ENCODE measurements around the gene CHMP4A.

Gene CHMP4A

DNA sequence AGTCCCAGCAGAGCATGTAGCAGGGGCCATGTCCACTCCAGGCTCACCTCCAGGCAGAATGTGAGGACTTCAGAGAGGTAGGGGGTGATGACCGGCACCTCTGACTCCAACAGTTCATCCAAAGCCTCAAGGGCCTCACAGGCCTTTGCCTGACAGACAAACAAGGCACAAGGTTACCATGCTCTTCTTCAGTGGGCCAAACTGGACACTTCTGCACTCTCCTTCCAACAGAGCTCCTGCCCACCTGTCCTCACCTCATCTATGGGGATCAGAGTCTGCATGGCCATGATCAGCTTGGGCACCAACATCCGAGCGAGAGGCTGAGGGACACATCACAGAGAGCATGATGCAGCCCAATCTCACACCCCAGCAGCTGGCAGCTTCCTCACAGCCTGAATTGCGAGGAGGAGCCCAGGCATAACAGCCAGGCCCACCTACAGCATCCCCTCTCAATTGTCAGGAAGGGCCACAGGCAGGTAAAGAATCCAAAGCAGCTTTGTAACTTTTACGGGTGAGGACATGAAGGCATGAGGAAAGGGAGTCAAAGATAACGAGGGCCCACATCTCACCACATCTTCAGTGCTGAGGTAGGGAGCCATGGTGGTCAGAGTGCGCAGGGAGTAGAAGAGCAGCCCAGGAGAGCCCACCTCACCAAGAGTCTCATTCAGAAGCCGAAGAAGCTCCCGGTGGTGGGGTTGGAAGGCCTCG lies 26.3 kb downstream of the CHMP4A start:
- DNase-seq = no peak
- H3K9me3 Mint-ChIP-seq = no peaks in the 10 kb centered on the region
- H3K4me1 Mint-ChIP-seq = peaks cover 23% of the 10 kb centered on the region
- peak overlapping the region; percentile 84 for H3K4me3 Mint-ChIP-seq
- H3K36me3 Mint-ChIP-seq (ENCODE audit: low read depth) = peaks cover 44% of the 10 kb centered on the region
- no peak overlapping the region for H3K27ac Mint-ChIP-seq
- ATAC-seq = no peak
- H3K27me3 Mint-ChIP-seq = no peaks in the 10 kb centered on the region

DNA sequence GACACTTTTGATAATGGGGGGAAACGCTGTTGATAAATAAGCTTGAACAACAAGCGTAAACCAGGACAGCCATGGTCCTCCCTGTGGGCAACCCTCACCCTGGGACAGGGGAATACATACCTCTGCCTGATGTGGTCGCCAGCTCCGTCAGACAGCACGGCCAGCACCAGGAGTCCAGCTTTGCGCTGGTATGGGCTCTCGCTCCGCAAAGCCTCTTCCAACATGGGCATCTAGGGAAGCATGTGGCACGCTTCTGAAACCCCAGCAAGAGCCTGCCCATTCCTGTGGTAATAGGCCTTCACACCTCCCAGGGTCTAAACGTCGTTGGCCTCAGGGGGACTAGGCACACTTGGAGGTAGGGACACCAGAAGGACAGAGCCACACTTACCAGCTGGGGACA lies 27.5 kb downstream of the CHMP4A start:
- DNase-seq = no peak
- Mint-ChIP-seq H3K36me3 (ENCODE audit: low read depth) (peaks cover 43% of the 10 kb centered on the region), H3K4me1 (peaks cover 16% of the 10 kb centered on the region), H3K4me3 (no peak overlapping the region), H3K9me3 (no peaks in the 10 kb centered on the region), H3K27ac (no peak overlapping the region), H3K27me3 (no peaks in the 10 kb centered on the region)
- no peak for ATAC-seq

DNA sequence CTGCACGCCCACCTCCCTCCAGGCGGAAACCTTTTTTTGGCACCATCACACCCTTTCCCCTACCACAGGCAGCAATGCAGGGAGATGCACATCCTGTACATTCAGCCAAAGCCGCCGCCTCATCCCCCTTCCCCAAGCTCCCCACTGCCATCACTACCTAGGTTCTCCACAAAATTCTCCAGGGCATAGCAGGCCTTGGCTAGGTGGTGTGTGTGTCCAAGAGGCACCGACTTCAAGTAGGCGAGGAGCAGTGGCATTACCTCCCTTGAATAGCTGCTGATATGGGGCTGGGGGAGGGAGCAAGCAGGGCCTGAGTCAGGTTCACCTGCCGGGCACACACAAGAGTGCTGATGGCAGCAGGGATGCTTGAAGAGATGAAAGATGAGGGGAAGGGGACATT lies 28.3 kb downstream of the CHMP4A start:
- ATAC-seq (no peak), DNase-seq (no peak)
- peaks cover 41% of the 10 kb centered on the region for H3K36me3 Mint-ChIP-seq (ENCODE audit: low read depth)
- no peaks in the 10 kb centered on the region for H3K9me3 Mint-ChIP-seq
- peaks cover 16% of the 10 kb centered on the region for H3K4me1 Mint-ChIP-seq
- no peak overlapping the region for H3K4me3 Mint-ChIP-seq
- H3K27me3 Mint-ChIP-seq = no peaks in the 10 kb centered on the region
- no peak overlapping the region for H3K27ac Mint-ChIP-seq

DNA sequence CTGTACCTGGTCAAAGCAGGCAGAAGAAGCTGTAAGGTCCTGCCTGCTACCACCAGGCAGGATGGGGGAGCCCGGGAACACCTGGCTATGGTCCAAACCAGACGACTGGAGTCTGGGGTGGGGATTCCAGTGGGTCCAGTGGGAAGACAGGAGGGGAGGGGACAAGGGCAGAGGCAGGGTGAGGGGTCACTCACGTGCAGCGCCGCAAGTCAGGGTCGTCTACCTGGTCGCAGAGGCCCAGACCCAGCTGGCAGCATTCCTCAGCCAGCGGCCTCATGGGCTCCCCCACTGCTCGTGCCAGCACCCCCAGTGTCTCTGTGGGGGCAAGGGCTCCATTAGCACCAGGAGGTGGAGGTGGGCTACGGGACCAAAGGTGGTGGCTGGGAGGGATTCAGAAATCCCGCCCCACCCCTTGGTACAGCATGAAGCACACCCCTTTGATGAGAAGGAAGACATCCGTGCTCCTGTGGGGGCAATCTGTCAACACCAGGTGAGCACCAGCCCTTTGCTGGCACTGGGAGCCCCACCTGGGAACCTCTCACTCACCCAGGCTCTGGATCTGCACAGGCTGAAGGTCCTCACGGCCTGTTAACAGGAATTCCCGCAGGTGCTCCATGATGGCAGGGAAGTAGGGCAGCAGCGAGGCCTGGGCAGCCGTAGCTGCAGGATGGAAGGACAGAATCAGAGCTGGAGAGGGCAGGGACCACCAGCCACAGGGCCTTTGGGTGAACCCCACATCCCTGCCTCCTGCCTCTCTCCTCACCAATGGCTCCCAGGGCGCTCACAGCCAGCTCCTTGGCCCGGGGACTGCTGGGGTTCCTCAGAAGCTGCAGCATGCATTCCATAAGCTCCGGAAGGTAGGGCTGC lies 29.0 kb downstream of the CHMP4A start:
- H3K27me3 Mint-ChIP-seq = no peaks in the 10 kb centered on the region
- H3K36me3 Mint-ChIP-seq (ENCODE audit: low read depth) = peaks cover 42% of the 10 kb centered on the region
- H3K9me3 Mint-ChIP-seq = no peaks in the 10 kb centered on the region
- ATAC-seq (no peak), DNase-seq (no peak)
- no peak overlapping the region for H3K4me3 Mint-ChIP-seq
- H3K27ac Mint-ChIP-seq = no peak overlapping the region
- peaks cover 14% of the 10 kb centered on the region for H3K4me1 Mint-ChIP-seq

DNA sequence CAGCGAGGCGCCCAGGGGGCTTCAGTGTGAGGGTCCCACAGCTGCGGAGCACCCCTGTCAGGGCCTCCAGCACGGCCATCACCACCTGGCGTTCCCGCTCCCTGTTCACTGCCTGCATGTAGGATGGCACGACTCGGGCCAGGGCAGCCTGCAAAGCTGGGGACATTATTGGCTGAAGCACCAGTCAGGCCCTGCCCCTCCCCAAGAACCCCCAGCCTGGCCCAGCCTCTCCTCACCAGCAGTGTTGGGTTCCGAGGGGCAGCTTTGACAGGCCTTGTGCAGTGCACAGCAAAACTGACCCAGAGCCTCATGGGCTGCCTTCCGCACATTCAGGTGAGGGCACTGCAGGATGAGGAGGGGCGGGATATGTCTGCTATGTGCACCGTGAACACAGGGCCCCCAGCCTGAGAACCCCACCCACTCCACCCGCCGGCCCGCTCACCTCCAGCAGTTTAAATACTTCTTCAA lies 30.2 kb downstream of the CHMP4A start:
- ATAC-seq (no peak), DNase-seq (no peak)
- H3K36me3 Mint-ChIP-seq (ENCODE audit: low read depth) = peaks cover 43% of the 10 kb centered on the region
- no peaks in the 10 kb centered on the region for H3K27me3 Mint-ChIP-seq
- no peaks in the 10 kb centered on the region for H3K9me3 Mint-ChIP-seq
- no peak overlapping the region for H3K27ac Mint-ChIP-seq
- H3K4me3 Mint-ChIP-seq = no peak overlapping the region
- H3K4me1 Mint-ChIP-seq = peaks cover 11% of the 10 kb centered on the region

DNA sequence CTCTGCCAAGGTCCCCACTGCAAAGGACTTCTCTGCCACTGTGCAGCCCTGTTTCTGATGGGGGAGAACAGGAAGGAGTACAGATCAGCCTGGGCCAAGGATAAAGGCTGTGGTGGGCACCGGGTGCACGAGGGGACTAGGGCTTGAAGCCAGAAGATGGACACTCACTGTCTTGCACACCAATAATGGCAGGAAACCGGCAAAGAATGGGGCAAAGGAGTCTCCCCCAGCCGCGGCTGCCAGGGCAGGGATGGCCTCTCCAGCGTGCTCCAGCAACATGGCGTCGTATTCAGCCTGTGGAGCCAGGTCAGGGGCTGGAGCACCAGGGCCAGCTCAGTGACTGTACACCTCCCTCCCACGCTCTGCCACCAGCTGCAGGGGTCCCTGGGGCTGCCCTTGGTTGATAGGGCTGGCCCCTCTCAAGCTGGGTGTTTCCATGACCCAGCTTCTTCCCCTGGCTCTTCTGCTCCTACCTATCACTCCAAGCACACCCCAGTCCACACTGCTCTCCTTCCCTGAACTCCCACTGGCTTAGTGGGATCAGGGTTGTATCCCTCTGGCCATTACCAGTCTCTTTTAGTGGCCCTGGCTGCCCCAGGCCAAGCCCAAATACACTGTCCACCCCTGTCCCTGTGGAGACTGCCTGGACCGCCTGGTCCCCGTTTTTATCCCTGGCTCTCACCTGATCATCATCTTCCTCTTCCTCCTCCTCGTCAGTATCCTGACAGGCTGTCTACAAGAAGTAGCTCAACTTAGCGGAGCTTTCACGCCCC lies 31.0 kb downstream of the CHMP4A start:
- Mint-ChIP-seq H3K4me3 (no peak overlapping the region), H3K4me1 (peaks cover 5% of the 10 kb centered on the region), H3K27ac (no peak overlapping the region), H3K9me3 (no peaks in the 10 kb centered on the region), H3K36me3 (ENCODE audit: low read depth) (peaks cover 45% of the 10 kb centered on the region), H3K27me3 (no peaks in the 10 kb centered on the region)
- no peak for DNase-seq
- no peak for ATAC-seq

DNA sequence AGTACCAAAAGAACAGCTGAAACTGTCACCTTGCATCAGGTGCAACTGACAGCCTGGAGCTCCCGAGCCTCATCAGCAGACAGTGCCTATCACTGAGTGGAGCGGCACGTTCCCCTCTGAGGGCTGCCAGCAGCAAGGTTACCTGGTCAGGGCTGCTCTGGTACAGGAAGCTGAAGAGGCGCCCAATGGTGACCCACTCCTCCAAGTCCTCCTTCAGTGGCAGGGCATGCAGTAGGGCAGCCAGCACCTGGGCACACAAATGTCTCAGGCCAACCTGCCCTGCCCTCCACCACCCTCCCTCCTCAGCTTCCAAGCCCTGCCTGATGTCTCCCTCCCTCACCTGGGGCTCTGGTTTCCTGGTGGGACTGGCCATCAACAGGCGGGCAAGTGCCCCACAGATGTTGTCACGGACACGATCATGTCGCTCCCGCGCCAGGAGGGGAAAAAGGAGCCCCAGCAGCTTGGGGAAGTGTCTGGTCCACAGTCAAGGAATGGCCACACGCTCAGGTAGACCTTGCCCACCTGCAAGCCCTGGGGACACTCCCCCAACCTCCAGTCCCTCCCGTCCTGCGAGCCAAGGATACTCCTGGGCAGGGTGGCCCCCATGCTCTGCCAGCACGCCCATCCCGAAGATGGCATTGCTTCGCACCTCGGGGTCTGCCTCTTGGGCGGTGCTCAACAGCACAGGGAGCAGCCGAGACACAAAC lies 31.8 kb downstream of the CHMP4A start:
- no peak overlapping the region for H3K4me3 Mint-ChIP-seq
- no peaks in the 10 kb centered on the region for H3K27me3 Mint-ChIP-seq
- H3K4me1 Mint-ChIP-seq = no peaks in the 10 kb centered on the region
- DNase-seq (no peak), ATAC-seq (no peak)
- H3K36me3 Mint-ChIP-seq (ENCODE audit: low read depth) = peaks cover 39% of the 10 kb centered on the region
- H3K9me3 Mint-ChIP-seq = no peaks in the 10 kb centered on the region
- no peak overlapping the region for H3K27ac Mint-ChIP-seq

DNA sequence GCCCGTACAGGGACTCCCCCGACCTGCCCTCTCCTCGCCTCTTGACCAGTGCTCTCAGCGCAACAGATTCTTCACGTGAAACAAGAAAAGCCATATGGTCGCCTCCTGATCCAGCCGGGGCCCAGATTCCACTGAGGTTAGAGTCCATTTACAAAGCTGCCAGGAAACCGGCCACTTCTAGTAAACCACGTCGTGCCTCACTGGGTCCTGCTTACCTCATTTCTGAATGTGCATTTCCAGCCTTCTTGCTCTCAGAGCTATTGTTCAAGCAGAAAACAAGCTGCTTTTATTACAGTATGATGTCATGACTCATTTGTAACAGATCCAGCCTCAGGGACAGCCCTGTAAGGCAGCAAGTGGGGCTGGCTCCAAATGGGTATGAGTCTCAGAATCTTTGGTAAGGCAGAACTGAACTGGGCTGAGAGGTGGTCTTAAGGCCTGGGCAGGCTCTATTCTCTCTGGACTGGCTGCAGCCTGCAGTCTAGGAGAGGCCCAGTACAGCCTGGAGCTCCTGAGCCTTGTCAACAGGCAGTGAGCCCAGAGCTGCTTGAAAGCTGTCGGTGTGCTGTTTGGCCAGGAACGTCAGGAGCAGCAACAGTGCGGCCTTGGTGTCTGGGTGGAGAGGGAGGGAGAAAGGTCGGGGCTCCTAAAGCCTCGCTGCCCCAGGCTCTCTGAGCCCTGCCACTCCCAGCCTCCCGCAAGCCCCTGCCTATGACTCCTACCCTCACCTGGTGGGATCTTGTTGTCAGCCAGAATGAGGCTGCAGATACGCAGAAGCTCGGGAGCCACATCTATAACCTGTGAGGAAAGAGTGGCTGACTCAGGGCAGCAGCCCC lies 33.1 kb downstream of the CHMP4A start:
- no peaks in the 10 kb centered on the region for H3K9me3 Mint-ChIP-seq
- no peak for ATAC-seq
- peaks cover 29% of the 10 kb centered on the region for H3K36me3 Mint-ChIP-seq (ENCODE audit: low read depth)
- no peak overlapping the region for H3K4me3 Mint-ChIP-seq
- no peak for DNase-seq
- no peaks in the 10 kb centered on the region for H3K4me1 Mint-ChIP-seq
- H3K27me3 Mint-ChIP-seq = no peaks in the 10 kb centered on the region
- H3K27ac Mint-ChIP-seq = peak overlapping the region; percentile 47

DNA sequence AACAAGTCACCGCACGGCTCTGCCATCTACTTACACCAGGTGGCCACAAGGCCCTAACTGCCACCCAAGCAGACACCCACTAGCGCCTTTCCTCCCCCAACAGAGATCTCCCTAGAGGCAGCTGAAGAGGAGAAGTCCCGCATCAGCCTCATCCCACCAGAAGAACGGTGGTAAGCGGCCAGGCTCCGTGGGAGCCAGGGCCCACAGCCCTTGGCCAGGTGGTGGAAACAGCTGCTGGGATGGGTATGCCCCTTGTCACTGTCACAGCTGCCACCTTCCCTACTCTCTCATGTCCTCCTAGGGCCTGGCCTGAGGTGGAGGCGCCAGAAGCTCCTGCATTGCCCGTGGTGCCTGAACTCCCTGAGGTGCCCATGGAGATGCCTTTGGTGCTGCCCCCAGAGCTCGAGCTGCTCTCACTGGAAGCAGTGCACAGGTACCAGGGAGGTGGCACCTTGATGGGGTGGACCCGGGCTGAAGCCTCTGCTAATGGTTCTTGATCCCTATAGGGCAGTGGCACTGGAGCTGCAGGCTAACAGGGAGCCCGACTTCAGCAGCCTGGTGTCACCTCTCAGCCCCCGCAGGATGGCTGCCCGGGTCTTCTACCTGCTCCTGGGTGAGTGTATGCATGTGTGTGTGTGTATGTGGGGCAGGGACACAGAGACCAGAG lies 33.9 kb downstream of the CHMP4A start:
- H3K9me3 Mint-ChIP-seq = no peaks in the 10 kb centered on the region
- ATAC-seq (no peak), DNase-seq (no peak)
- peaks cover 27% of the 10 kb centered on the region for H3K36me3 Mint-ChIP-seq (ENCODE audit: low read depth)
- no peak overlapping the region for H3K4me3 Mint-ChIP-seq
- H3K27me3 Mint-ChIP-seq = no peaks in the 10 kb centered on the region
- H3K4me1 Mint-ChIP-seq = no peaks in the 10 kb centered on the region
- peak overlapping the region; percentile 47 for H3K27ac Mint-ChIP-seq

DNA sequence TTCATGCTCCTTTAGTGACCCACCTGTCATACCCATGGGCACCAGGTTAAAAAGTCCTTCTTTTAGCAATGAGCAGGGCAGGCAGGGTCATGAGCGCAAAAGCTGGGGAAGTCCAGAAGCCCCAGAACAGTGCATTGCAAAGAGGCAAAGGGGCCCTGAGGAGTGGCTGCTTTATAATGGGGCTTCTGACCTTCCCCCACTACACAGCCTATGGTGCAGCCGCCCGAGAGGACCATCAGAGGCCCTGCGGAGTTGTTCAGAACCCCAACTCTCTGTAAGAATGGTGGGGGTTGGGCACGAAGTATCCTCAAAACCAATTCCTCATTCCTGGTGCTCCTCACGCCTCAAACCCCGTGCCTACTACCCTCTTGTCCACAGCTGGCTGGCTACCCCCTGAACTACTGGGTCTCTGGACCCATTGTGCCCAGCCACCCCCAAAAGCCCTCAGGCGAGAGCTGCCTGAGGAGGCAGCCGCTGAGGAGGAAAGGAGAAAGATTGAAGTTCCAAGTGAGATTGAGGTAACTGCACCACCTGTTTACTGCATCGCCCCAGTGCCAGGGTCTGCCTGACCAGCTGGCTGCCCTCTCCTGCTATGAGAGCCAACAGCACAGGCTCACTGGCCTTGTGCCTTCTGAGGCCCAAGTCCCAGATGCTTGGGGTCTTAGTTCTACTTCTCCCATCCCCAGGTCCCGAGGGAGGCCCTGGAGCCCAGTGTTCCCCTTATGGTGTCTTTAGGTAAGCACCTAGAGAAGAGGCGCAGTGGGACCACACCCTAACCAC lies 34.7 kb downstream of the CHMP4A start:
- Mint-ChIP-seq H3K27ac (peak overlapping the region; percentile 22), H3K9me3 (no peaks in the 10 kb centered on the region), H3K36me3 (ENCODE audit: low read depth) (peaks cover 26% of the 10 kb centered on the region)

DNA sequence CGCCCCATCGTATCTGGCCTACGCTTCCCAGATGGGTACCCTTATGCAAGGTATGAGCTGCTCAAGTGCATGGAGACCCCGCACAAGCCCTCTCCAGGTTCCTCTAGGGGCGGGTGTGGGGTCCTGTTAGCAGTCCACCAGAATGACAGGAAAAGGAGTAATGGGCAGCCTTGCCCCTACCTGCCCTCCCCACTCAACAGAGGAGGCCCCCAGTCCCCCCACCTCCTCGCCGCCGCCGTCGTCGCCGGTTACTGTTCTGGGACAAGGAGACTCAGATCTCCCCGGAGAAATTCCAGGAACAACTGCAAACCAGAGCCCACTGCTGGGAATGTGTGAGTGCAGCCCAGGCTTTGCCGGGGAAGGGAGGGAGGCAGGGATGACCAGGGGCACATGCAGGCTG lies 35.4 kb downstream of the CHMP4A start:
- H3K4me1 Mint-ChIP-seq = peaks cover 3% of the 10 kb centered on the region
- DNase-seq (no peak), ATAC-seq (no peak)
- no peaks in the 10 kb centered on the region for H3K27me3 Mint-ChIP-seq
- H3K27ac Mint-ChIP-seq = no peak overlapping the region
- H3K4me3 Mint-ChIP-seq = no peak overlapping the region
- H3K36me3 Mint-ChIP-seq (ENCODE audit: low read depth) = peaks cover 23% of the 10 kb centered on the region
- H3K9me3 Mint-ChIP-seq = no peaks in the 10 kb centered on the region

More for the DNA sequence above, 34.7 kb downstream of the CHMP4A start:
- ATAC-seq = no peak
- no peak for DNase-seq
- H3K27me3 Mint-ChIP-seq = no peaks in the 10 kb centered on the region
- no peak overlapping the region for H3K4me3 Mint-ChIP-seq
- H3K4me1 Mint-ChIP-seq = no peaks in the 10 kb centered on the region

DNA sequence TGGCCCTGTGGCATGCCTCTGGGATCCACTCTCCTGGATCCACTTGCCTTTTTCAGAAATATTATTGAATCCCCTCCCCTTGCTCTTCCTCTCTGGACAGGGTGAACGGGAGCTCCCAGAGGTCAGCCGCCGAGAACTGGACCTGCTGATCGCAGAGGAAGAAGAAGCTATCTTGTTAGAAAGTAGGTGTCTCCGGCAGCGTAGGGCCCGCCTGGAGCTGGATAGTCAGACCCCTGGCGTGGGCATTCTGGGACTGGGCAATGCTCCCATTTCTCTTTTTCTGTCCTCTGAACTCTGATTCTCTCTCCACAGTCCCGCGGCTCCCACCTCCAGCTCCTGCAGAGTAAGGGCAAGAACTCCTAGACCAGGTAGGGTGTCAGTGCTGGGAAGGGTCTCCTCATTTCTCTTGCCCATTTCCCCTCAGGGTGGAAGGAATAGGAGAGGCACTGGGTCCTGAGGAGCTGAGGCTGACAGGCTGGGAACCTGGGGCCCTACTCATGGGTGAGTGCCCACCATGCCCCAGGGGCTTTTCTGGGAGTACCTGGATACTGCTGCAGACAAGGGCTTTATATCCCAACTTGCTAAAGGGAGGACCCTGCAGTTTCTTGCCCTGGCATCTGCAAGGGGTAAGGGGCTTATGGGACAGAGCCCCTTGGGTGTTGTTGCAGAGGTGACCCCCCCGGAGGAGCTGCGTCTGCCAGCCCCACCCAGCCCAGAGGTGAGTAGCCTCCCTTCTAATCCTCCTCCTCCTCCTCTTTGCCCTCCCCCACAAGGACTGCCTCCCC lies 36.1 kb downstream of the CHMP4A start:
- no peak overlapping the region for H3K27ac Mint-ChIP-seq
- H3K27me3 Mint-ChIP-seq = no peaks in the 10 kb centered on the region
- H3K4me1 Mint-ChIP-seq = peaks cover 6% of the 10 kb centered on the region
- H3K36me3 Mint-ChIP-seq (ENCODE audit: low read depth) = peaks cover 19% of the 10 kb centered on the region
- no peaks in the 10 kb centered on the region for H3K9me3 Mint-ChIP-seq
- no peak for DNase-seq
- no peak for ATAC-seq
- H3K4me3 Mint-ChIP-seq = no peak overlapping the region

Measured in activated naive CD8-positive, alpha-beta T cell treated with anti-CD3 and anti-CD28 coated beads, Interleukin-2, amount 50 U/mL, for 24 hours (primary cell).